ENCODE results near the gene MTHFD2. TPM values are rescaled to one million over a fixed set of nuclear protein-coding genes. Genes with fewer than 3 reads are reported as not detected.

MTHFD2 gene
- total and polyA plus RNA-seq, 2 donors (not counting 3 experiments of a cell fraction or from before 2014, with no cell fraction given): 25.6 to 83.2 TPM

DNA sequence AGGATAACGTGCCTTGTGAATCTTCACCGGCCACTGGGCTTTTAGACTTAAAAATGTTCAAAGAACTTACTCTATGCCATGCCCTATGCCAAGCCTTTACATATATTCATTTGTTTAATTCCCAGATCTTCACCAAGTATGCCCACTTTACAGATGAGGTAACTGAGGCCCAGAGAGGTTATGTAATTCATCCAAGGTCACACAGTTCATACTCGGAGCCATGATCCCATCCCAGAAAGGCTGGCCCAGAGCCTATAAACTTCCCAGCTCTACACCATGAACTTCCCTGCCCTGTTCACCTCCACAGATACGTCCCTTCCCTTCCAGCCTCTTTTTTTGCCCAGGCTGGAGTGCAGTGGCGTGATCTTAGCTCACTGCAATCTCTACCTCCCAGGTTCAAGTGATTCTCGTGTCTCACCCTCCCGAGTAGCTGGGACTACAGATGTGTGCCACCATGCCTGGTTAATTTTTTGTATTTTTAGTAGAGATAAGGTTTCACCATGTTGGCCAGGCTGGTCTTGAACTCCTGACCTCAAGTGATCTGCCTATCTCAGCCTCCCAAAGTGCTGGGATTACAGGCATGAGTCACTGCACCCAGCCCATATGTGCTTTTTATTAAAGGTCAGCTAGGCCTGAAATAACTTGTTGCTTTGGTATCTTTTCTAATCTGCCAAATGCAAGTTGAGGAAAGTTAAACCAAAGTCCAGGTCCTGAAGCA lies 44.1 kb downstream of the MTHFD2 start:
- H2AFZ ChIP-seq (ENCODE audit: low read depth, low read length): no peak overlapping the region
- FAIRE-seq: no peak
- dilution Hi-C loops (cut with MboI; ENCODE audit: extremely low pct_ligation_motif_present, low sequenced_read_pairs): no loop called here
- ChIA-PET CTCF (no interaction called here), POLR2A (no interaction called here)
- no peak overlapping the region for H3K27ac ChIP-seq (ENCODE audit: insufficient read depth, low read depth, low read length)
- no TSS peak for BruUV-seq (replicated peaks)
- no peaks in the 10 kb centered on the region for H3K4me1 ChIP-seq (ENCODE audit: control insufficient read depth, extremely low read depth, insufficient read depth, low read length)
- TF ChIP-seq MAX (IDR thresholded peaks at IDR 0.05; ENCODE audit: insufficient read depth, insufficient read length) (no peak), POLR2A (IDR thresholded peaks at IDR 0.05; ENCODE audit: low read depth, low read length) (no peak), MYC (IDR thresholded peaks at IDR 0.05; ENCODE audit: low read depth, low read length) (no peak), EZH2 (IDR thresholded peaks at IDR 0.05; ENCODE audit: borderline replicate concordance, low read depth, low read length, severe bottlenecking) (no peak), POLR2AphosphoS5 (IDR thresholded peaks at IDR 0.05; ENCODE audit: insufficient read depth, low read depth, low read length) (no peak), FOS (IDR thresholded peaks at IDR 0.05; ENCODE audit: borderline replicate concordance, insufficient read depth, low read length) (no peak), GATA2 (IDR thresholded peaks at IDR 0.05; ENCODE audit: insufficient read depth, insufficient read length, low read depth, low read length) (no peak)
- TF ChIP-seq, protein P1, sequence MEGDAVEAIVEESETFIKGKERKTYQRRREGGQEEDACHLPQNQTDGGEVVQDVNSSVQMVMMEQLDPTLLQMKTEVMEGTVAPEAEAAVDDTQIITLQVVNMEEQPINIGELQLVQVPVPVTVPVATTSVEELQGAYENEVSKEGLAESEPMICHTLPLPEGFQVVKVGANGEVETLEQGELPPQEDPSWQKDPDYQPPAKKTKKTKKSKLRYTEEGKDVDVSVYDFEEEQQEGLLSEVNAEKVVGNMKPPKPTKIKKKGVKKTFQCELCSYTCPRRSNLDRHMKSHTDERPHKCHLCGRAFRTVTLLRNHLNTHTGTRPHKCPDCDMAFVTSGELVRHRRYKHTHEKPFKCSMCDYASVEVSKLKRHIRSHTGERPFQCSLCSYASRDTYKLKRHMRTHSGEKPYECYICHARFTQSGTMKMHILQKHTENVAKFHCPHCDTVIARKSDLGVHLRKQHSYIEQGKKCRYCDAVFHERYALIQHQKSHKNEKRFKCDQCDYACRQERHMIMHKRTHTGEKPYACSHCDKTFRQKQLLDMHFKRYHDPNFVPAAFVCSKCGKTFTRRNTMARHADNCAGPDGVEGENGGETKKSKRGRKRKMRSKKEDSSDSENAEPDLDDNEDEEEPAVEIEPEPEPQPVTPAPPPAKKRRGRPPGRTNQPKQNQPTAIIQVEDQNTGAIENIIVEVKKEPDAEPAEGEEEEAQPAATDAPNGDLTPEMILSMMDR (IDR thresholded peaks at IDR 0.05; ENCODE audit: extremely low read depth in 1 of 2, insufficient read depth in 1 of 2, low read depth in 1 of 2, low read length in 2 of 2): no peak
- no peak for DNase-seq (ENCODE audit: low read depth, low spot score)
- H3K9me3 ChIP-seq (replicated peaks; ENCODE audit: control insufficient read depth, insufficient read depth, low read length): no peaks in the 10 kb centered on the region
- H4K20me1 ChIP-seq (replicated peaks; ENCODE audit: control insufficient read depth, extremely low read depth, insufficient read depth, low read length): no peaks in the 10 kb centered on the region
- no peaks in the 10 kb centered on the region for H3K79me2 ChIP-seq (ENCODE audit: control insufficient read depth, insufficient read depth, low read length)
- no peaks in the 10 kb centered on the region for H3K9me1 ChIP-seq (replicated peaks; ENCODE audit: control insufficient read depth, extremely low read depth, insufficient read depth, low read length)
- H3K27me3 ChIP-seq (ENCODE audit: control insufficient read depth in 2 of 2, insufficient read depth in 2 of 2, low read length in 2 of 2): no peaks in the 10 kb centered on the region
- no peak overlapping the region for H3K4me3 ChIP-seq (replicated peaks in 1 of 3; ENCODE audit: insufficient read depth in 1 of 3, low read depth in 1 of 3, low read length in 3 of 3)
- intact Hi-C loops (cut with micrococcal nuclease): no loop called here
- no peaks in the 10 kb centered on the region for H3K36me3 ChIP-seq (ENCODE audit: control insufficient read depth in 2 of 2, extremely low read depth in 1 of 2, insufficient read depth in 2 of 2, low read length in 2 of 2)
- H3K9ac ChIP-seq (replicated peaks; ENCODE audit: extremely low read depth, insufficient read depth, low read length): no peak overlapping the region
- H3K4me2 ChIP-seq (ENCODE audit: insufficient read depth, low read length): no peak overlapping the region

Data from endothelial cell of umbilical vein (primary cell).